ENCODE data around the gene GPM6B. TPM values are rescaled to one million over a fixed set of nuclear protein-coding genes. Genes with fewer than 3 reads are reported as not detected.

Gene GPM6B
- polyA plus RNA-seq, 1 donor from 2014 or later: 205 TPM

- Histone ChIP-seq H3K36me3 (ENCODE audit: insufficient read depth, low read length) (no peaks in the 10 kb centered on the region), H3F3A (ENCODE audit: insufficient read depth, low read length, poor library complexity, severe bottlenecking) (no peaks in the 10 kb centered on the region)
Measured at GRCh38 chrX:13821738-13822137, 4.8 kb upstream of the GPM6B start.

DNA sequence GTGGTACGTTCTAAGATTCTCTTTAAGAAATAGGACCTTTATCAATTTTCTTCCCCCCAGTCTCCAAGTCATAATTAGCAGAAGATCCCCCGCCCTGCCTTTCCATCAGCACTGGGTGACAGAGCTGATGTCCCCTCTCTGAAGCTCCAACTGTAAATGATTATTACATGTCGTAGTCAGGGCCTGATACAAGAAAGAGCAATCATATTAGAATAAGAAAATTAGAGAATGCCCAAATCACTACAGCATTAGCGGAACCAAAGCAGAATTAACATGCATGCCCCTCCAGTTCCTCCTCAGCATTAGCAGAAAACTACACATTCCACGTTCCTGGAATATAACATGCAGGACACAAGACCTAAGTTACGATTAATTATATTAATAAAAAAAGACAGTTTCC, 717 bp downstream of the GPM6B start:
- no peaks in the 10 kb centered on the region for H4K20me1 ChIP-seq (ENCODE audit: insufficient read depth)
- H3K9ac ChIP-seq (ENCODE audit: low read length): peak overlapping the region; percentile 86
- H3K9me3 ChIP-seq (ENCODE audit: low read length): no peaks in the 10 kb centered on the region
- no peaks in the 10 kb centered on the region for H3K36me3 ChIP-seq (ENCODE audit: insufficient read depth, low read length)
- no peak for TF ChIP-seq TAF1 (IDR thresholded peaks at IDR 0.05; ENCODE audit: low read depth)
- no peak for TF ChIP-seq REST (IDR thresholded peaks at IDR 0.05; ENCODE audit: borderline replicate concordance)
- TF ChIP-seq EP300 (conservative IDR thresholded peaks at IDR 0.05; ENCODE audit: poor library complexity, severe bottlenecking): no peak
- no peak for TF ChIP-seq CTCF (IDR thresholded peaks at IDR 0.05; ENCODE audit: poor library complexity, severe bottlenecking)
- no peak for TF ChIP-seq EZH2 (IDR thresholded peaks at IDR 0.05; ENCODE audit: borderline replicate concordance, insufficient read depth, low read length, poor library complexity, severe bottlenecking)
- TF ChIP-seq SMC3 (conservative IDR thresholded peaks at IDR 0.05; ENCODE audit: poor library complexity): no peak
- no peak for TF ChIP-seq POLR2AphosphoS5 (IDR thresholded peaks at IDR 0.05)
- TF ChIP-seq RAD21 (conservative IDR thresholded peaks at IDR 0.05): no peak
- TF ChIP-seq MXI1 (conservative IDR thresholded peaks at IDR 0.05; ENCODE audit: poor library complexity, severe bottlenecking): no peak
- no peaks in the 10 kb centered on the region for H3F3A ChIP-seq (ENCODE audit: insufficient read depth, low read length, poor library complexity, severe bottlenecking)
- H3K4me3 ChIP-seq (ENCODE audit: low read length): peak overlapping the region; percentile 71
- H3K4me2 ChIP-seq (ENCODE audit: low read length): peak overlapping the region; percentile 30
- peaks cover 43% of the 10 kb centered on the region for H3K79me2 ChIP-seq (replicated peaks; ENCODE audit: insufficient read depth, low read length)
- H2AFZ ChIP-seq (ENCODE audit: low read depth, low read length): no peak overlapping the region
- H3K27me3 ChIP-seq (ENCODE audit: insufficient read depth, low read depth, low read length): no peaks in the 10 kb centered on the region
- peak overlapping the region; percentile 93 for H3K27ac ChIP-seq (ENCODE audit: low read length)
- H3K9me2 ChIP-seq (ENCODE audit: insufficient read depth, low read length): no peaks in the 10 kb centered on the region

More at GRCh38 chrX:13821738-13822137, 4.8 kb upstream of the GPM6B start:
- Histone ChIP-seq H2AFZ (ENCODE audit: low read depth, low read length) (no peak overlapping the region), H3K9me2 (ENCODE audit: insufficient read depth, low read length) (no peaks in the 10 kb centered on the region), H3K27me3 (ENCODE audit: insufficient read depth, low read depth, low read length) (no peaks in the 10 kb centered on the region), H4K20me1 (ENCODE audit: insufficient read depth) (no peaks in the 10 kb centered on the region), H3K4me2 (ENCODE audit: low read length) (no peak overlapping the region), H3K4me3 (ENCODE audit: low read length) (no peak overlapping the region), H3K9ac (ENCODE audit: low read length) (no peak overlapping the region), H3K27ac (ENCODE audit: low read length) (no peak overlapping the region), H3K9me3 (ENCODE audit: low read length) (no peaks in the 10 kb centered on the region), H3K79me2 (replicated peaks; ENCODE audit: insufficient read depth, low read length) (no peaks in the 10 kb centered on the region)
- TF ChIP-seq EP300 (conservative IDR thresholded peaks at IDR 0.05; ENCODE audit: poor library complexity, severe bottlenecking): no peak
- TF ChIP-seq EZH2 (IDR thresholded peaks at IDR 0.05; ENCODE audit: borderline replicate concordance, insufficient read depth, low read length, poor library complexity, severe bottlenecking): no peak
- no peak for TF ChIP-seq RAD21 (conservative IDR thresholded peaks at IDR 0.05)
- no peak for TF ChIP-seq CTCF (IDR thresholded peaks at IDR 0.05; ENCODE audit: poor library complexity, severe bottlenecking)
- no peak for TF ChIP-seq SMC3 (conservative IDR thresholded peaks at IDR 0.05; ENCODE audit: poor library complexity)
